ENCODE results near the gene GNLY. TPM values are rescaled to one million over a fixed set of nuclear protein-coding genes. Genes with fewer than 3 reads are reported as not detected.

The GNLY gene
- total RNA-seq, 4 donors from 2014 or later = 1.0 to 5.5 (median 4.3) TPM

DNA sequence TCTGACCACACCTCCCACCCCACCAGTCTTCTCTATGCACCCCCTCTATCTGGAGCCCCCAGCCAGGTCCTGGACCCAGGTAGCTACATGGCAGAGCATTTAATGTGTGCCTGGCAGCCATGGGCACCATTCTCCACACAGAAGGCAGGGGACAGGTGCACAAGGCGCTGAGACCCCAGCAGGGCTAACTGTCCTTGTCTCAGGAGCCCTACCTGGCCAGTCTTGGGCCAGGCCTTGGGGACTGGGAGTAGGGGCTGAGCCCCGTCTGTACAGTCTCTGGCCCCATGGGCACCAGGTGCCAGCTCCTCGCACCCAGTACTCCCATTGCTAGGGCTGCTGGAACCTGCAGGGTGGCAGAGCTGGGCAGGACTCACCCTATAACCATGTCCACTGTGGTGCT lies 2.9 kb downstream of the GNLY start:
- DNase-seq (ENCODE audit: low spot score) = no peak
- TF ChIP-seq, protein P1, sequence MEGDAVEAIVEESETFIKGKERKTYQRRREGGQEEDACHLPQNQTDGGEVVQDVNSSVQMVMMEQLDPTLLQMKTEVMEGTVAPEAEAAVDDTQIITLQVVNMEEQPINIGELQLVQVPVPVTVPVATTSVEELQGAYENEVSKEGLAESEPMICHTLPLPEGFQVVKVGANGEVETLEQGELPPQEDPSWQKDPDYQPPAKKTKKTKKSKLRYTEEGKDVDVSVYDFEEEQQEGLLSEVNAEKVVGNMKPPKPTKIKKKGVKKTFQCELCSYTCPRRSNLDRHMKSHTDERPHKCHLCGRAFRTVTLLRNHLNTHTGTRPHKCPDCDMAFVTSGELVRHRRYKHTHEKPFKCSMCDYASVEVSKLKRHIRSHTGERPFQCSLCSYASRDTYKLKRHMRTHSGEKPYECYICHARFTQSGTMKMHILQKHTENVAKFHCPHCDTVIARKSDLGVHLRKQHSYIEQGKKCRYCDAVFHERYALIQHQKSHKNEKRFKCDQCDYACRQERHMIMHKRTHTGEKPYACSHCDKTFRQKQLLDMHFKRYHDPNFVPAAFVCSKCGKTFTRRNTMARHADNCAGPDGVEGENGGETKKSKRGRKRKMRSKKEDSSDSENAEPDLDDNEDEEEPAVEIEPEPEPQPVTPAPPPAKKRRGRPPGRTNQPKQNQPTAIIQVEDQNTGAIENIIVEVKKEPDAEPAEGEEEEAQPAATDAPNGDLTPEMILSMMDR (IDR thresholded peaks at IDR 0.05) = no peak
- ATAC-seq (ENCODE audit: low FRiP score) = no peak

- TF ChIP-seq, protein P1 (IDR thresholded peaks at IDR 0.05) = no peak
- ATAC-seq (ENCODE audit: low FRiP score) (no peak), DNase-seq (ENCODE audit: low spot score) (no peak)
Measured at GRCh38 chr2:85697716-85698115, 3.6 kb downstream of the GNLY start.

- ATAC-seq (ENCODE audit: low FRiP score) (no peak), DNase-seq (ENCODE audit: low spot score) (no peak)
- TF ChIP-seq, protein P1 (IDR thresholded peaks at IDR 0.05) = no peak
Measured at GRCh38 chr2:85698184-85698879, 4.2 kb downstream of the GNLY start.

DNA sequence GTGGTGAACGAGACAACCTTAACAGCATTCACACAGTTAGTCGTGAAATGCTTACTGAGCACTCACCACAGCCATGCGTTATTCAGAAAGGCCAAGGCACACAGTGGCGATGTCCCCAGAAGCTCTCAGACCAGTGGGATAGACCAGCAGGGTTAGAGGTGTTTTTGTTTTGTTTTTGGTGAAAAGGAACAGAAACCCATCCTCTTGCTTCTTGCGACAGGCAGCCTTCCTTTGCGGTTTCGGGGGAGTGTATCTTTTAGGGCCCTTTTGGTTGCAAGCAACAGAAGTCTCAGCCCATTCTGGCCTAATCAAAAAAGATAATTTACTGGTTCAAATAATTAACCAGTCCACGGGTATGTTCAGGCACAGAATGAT lies 4.7 kb downstream of the GNLY start:
- TF ChIP-seq, protein P1 (IDR thresholded peaks at IDR 0.05) = no peak
- no peak for DNase-seq (ENCODE audit: low spot score)
- ATAC-seq (ENCODE audit: low FRiP score) = no peak

- TF ChIP-seq, protein P1 (IDR thresholded peaks at IDR 0.05) = no peak
- ATAC-seq (ENCODE audit: low FRiP score) = no peak
- DNase-seq (ENCODE audit: low spot score) = no peak
Measured at GRCh38 chr2:85699325-85699724, 5.2 kb downstream of the GNLY start.

DNA sequence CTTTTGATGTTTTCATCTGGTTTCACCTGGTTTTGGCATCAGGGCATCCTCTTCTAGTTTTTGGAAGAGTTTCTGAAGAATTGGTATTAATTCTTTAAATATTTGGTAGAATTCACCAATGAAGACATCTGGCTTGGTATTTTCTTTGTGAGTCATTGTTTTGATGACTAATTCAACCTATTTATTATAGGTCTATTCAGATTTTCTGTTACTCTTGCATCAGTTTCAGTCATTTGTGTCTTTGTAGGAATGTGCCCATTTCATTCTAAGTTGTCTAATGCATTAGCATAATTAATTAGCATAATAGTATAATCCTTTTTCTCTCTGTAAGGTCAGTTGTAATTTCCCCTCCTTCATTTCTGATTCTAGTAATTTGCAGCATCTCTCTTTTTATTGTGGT lies 8.0 kb downstream of the GNLY start:
- ATAC-seq (ENCODE audit: low FRiP score) (no peak), DNase-seq (ENCODE audit: low spot score) (no peak)
- TF ChIP-seq, protein P1 (IDR thresholded peaks at IDR 0.05) = no peak

GRCh38 chr2:85702800-85703199 lies 8.6 kb downstream of the GNLY start:
- DNase-seq (ENCODE audit: low spot score) = no peak
- TF ChIP-seq, protein P1 (IDR thresholded peaks at IDR 0.05) = no peak
- ATAC-seq (ENCODE audit: low FRiP score) = no peak
